AG04450 (cell line): Measurements from ENCODE around the gene RBM28. TPM values are rescaled to one million over a fixed set of nuclear protein-coding genes. Genes with fewer than 3 reads are reported as not detected.

Experiments used
- CTCF ChIA-PET: fragments of 300-600, 350-600 bp; formaldehyde crosslinking; extraction: SDS; loops from one replicate; lab custom pipeline; 2022; ENCODE audit warnings: antibody characterized with exemption, inconsistent platforms; lab: Charles Lee
- POLR2A ChIA-PET: fragments of 350-600 bp; formaldehyde crosslinking; extraction: SDS; loops from one replicate; lab custom pipeline; 2021; ENCODE audit warnings: antibody characterized with exemption, inconsistent platforms; lab: Yijun Ruan, JAX
- DNase-seq: peaks from one replicate; pipeline ENCODE4 v3.0.0-alpha.2; 2011; ENCODE audit warnings: low read depth, low spot score
- H3K27ac ChIP-seq: one replicate; pipeline ENCODE4 v1.5.1; 2012; ENCODE audit warnings: low read depth, low read length, control low read depth
- H3K27me3 ChIP-seq: one replicate; pipeline ENCODE4 v1.6.0; 2012; ENCODE audit warnings: low read length; ENCODE audit not compliant: control insufficient read depth, insufficient read depth
- H3K4me3 ChIP-seq: 2 replicates; pipeline ENCODE4 v1.5.1; 2011; ENCODE audit warnings: mild to moderate bottlenecking, low read depth, low read length, control low read depth
- H3K9me3 ChIP-seq: 2 replicates; pipeline ENCODE4 v1.5.1; 2012; ENCODE audit warnings: low read length; ENCODE audit not compliant: control insufficient read depth, insufficient read depth
- CTCF ChIP-seq: IDR thresholded peaks from 2 replicates; pipeline ENCODE4 v1.5.1; 2011; ENCODE audit warnings: low read depth, low read length, control low read depth, inconsistent platforms
- polyA plus RNA-seq: library from polyadenylated mRNA; depleted of rRNA; stranded (reverse); fragments of >200 nt; gene quantifications from 2 replicates; pipeline ENCODE4 v1.2.3, GENCODE V29; 2011; rRNA removed
- small RNA-seq: library from RNA; depleted of rRNA; stranded (forward); fragments of <200 nt; gene quantifications from one replicate; pipeline ENCODE3, GENCODE V24; 2012; ENCODE audit warnings: low read depth; ENCODE audit not compliant: insufficient read length

RBM28 gene
- polyA plus RNA-seq, 1 experiment = 19.0 TPM

GRCh38 chr7:128255271-128255670 is 88.4 kb downstream of the RBM28 start:
- H3K27me3 ChIP-seq = peaks cover 26% of the 10 kb centered on the region
- no peak overlapping the region for H3K4me3 ChIP-seq
- no peak for TF ChIP-seq CTCF
- ChIA-PET POLR2A (no interaction called here), CTCF (no interaction called here)
- no peak for DNase-seq
- H3K27ac ChIP-seq = no peak overlapping the region
- H3K9me3 ChIP-seq = peaks cover 3% of the 10 kb centered on the region; the same call in 1 of the 2 replicates

- Histone ChIP-seq H3K27ac (no peak overlapping the region), H3K4me3 (no peak overlapping the region), H3K9me3 (peaks cover 3% of the 10 kb centered on the region; the same call in 1 of the 2 replicates), H3K27me3 (peaks cover 32% of the 10 kb centered on the region)
- CTCF ChIA-PET = no interaction called here
- TF ChIP-seq CTCF = no peak
- DNase-seq = no peak
- POLR2A ChIA-PET = no interaction called here
These were observed 89.2 kb downstream of the RBM28 start for GRCh38 chr7:128254470-128254869.

DNA sequence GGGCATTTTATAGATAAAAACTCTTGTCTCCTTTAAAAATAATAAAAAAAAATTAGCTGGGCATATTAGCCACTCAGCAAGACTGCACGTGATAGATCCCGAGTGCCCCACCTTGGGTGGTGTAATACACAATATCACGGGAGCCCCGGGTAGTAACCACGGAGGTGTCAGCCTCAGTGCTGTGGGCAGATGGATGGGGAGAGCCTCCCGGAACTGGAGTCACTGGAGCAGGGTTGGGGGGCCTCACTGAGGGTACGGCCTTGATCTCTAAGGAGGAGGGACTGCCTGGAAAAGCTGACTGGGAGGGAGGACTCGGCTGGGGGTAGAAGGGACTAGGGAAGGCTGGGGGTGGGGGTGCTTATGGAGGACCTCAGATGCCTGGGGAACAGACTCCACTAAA is 90.0 kb downstream of the RBM28 start:
- peaks cover 3% of the 10 kb centered on the region; the same call in 1 of the 2 replicates for H3K9me3 ChIP-seq
- no peak for TF ChIP-seq CTCF
- ChIA-PET POLR2A (no interaction called here), CTCF (no interaction called here)
- no peak overlapping the region for H3K27ac ChIP-seq
- H3K27me3 ChIP-seq = peaks cover 34% of the 10 kb centered on the region
- no peak overlapping the region for H3K4me3 ChIP-seq
- no peak for DNase-seq

DNA sequence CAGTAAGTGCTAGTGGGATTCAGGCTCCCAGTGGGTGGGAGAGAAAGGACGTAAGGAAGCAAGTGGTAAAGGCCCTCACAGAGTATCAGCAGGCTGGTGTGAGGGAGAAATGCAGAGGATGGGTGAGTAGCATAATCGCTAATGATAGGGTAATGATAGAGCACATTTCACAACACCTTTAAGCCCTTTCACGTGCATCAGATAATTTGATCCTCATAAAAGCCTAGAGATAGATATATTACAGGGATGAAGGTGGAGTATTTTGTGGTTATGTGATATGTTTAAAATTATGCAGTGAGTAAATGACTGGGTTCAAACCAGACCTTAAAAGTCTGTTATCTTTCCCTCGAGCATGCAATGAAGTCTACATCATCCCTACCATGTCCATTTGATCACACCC is 92.4 kb downstream of the RBM28 start:
- Histone ChIP-seq H3K27me3 (peaks cover 31% of the 10 kb centered on the region), H3K4me3 (no peak overlapping the region), H3K27ac (no peak overlapping the region), H3K9me3 (peaks cover 3% of the 10 kb centered on the region; the same call in 1 of the 2 replicates)
- ChIA-PET POLR2A (no interaction called here), CTCF (no interaction called here)
- DNase-seq = no peak
- TF ChIP-seq CTCF = no peak

Small RNAs within 50 kb of the gene (small RNA-seq; reads per million reads assigned to genes)
- not detected for gene RNU7-27P

Other genes with a start within 250 kb of the RBM28 start
- not detected in 2 replicates for gene LEP, start 102.6 kb downstream of the RBM28 start, polyA plus RNA-seq
- gene PRRT4, start 17.8 kb upstream of the RBM28 start, polyA plus RNA-seq = not detected in 2 replicates
- gene IMPDH1, start 66.1 kb upstream of the RBM28 start, polyA plus RNA-seq = 43.8 and 56.6 TPM in 2 replicates
- gene HILPDA, start 112.0 kb upstream of the RBM28 start, polyA plus RNA-seq = 15.9 and 17.8 TPM in 2 replicates
- gene METTL2B, start 132.8 kb upstream of the RBM28 start, polyA plus RNA-seq = 22.1 and 25.9 TPM in 2 replicates